Left lung (tissue), 10 donors: ENCODE measurements around the gene ZDHHC12. TPM values are rescaled to one million over a fixed set of nuclear protein-coding genes. Genes with fewer than 3 reads are reported as not detected.

Experiments used
- ATAC-seq: fragments of 200-7000 bp; cut with Tn5 transposase; one replicate; pipeline ENCODE4 v1.9.1; 2020; ENCODE audit warnings: moderate library complexity
- DNase-seq, 4 donors: peaks; one replicate each; pipeline ENCODE4 v3.0.0-alpha.2; 2013 to 2020
- H3K27ac ChIP-seq, 2 donors: fragments of 200-600 bp; sonication (generic) in 1 of 2; one replicate each; pipeline versions ENCODE4 v1.5.0 to v1.8.0; 2020 to 2021
- H3K27me3 ChIP-seq, 2 donors: fragments of 200-600 bp; sonication (generic) in 1 of 2; one replicate each; pipeline versions ENCODE4 v1.5.0 to v1.8.0; 2020 to 2021
- H3K36me3 ChIP-seq, 2 donors: fragments of 200-600 bp; sonication (generic) in 1 of 2; one replicate each; pipeline versions ENCODE4 v1.5.0 to v1.8.0; 2020 to 2021
- H3K4me1 ChIP-seq, 2 donors: fragments of 200-600 bp; one replicate each; pipeline ENCODE4 v1.8.0; 2021
- H3K4me3 ChIP-seq, 2 donors: fragments of 200-600 bp; sonication (generic) in 1 of 2; one replicate each; pipeline versions ENCODE4 v1.5.0 to v1.8.0; 2020 to 2021; ENCODE audit warnings: mild to moderate bottlenecking in 1 of 2
- H3K9me3 ChIP-seq, 2 donors: fragments of 200-600 bp; sonication (generic) in 1 of 2; one replicate each; pipeline versions ENCODE4 v1.5.0 to v1.8.0; 2020 to 2021
- CTCF ChIP-seq, 2 donors: fragments of 200-600 bp; sonication (generic) in 1 of 2; IDR thresholded peaks; one replicate each; pipeline versions ENCODE4 v1.5.0 to v1.8.0; 2021; ENCODE audit warnings: antibody characterized with exemption in 2 of 2
- intact Hi-C, 2 donors: fragments of 100-400 bp; cut with DNase I; formaldehyde crosslinking; loops; one replicate each; pipeline versions ENCODE4 v1.11.2 to v1.14.2; 2022
- polyA plus RNA-seq, 6 donors: library from polyadenylated mRNA; unstranded; fragments of 120-200 nt; gene quantifications; one replicate each; pipeline ENCODE4 v1.2.1, GENCODE V29; 2013; ENCODE audit not compliant: insufficient read length in 6 of 6
- total RNA-seq, 2 donors: library from RNA; stranded (reverse); fragmentation: NEBNext Ultra II Directional; extraction: Animal tissue kit (Norgen Biotek cat#: 25700); gene quantifications; one replicate each; pipeline ENCODE4 v1.2.1, GENCODE V29; 2021
- donor health status: DM: no; HTN: yes; CAD: no.
- donor health status: DM: no; HTN: no; CAD: no.

Gene ZDHHC12
- total and polyA plus RNA-seq, 8 donors, result 10.8 to 48.9 (median 12.0) TPM

GRCh38 chr9:128764361-128764760, 40.4 kb upstream of the ZDHHC12 start:
- Histone ChIP-seq H3K36me3 (peaks cover 0 to 7% of the 10 kb centered on the region in 2 donors), H3K9me3 (no peaks in the 10 kb centered on the region), H3K4me1 (no peaks in the 10 kb centered on the region), H3K27me3 (no peaks in the 10 kb centered on the region), H3K4me3 (no peak overlapping the region), H3K27ac (no peak overlapping the region)
- DNase-seq (peak in 1 of 4 donors; percentile 1), ATAC-seq (no peak)
- intact Hi-C loops, result no loop called here
- no peak for TF ChIP-seq CTCF (IDR thresholded peaks at IDR 0.05)

GRCh38 chr9:128762671-128763449, 38.9 kb upstream of the ZDHHC12 start:
- no peak for ATAC-seq
- DNase-seq, result no peak
- H3K27ac ChIP-seq, result no peak overlapping the region
- intact Hi-C loops, result no loop called here
- peaks cover 0 to 7% of the 10 kb centered on the region in 2 donors for H3K36me3 ChIP-seq
- TF ChIP-seq CTCF (IDR thresholded peaks at IDR 0.05), result no peak
- H3K9me3 ChIP-seq, result no peaks in the 10 kb centered on the region
- H3K27me3 ChIP-seq, result no peaks in the 10 kb centered on the region
- H3K4me3 ChIP-seq, result no peak overlapping the region
- H3K4me1 ChIP-seq, result no peaks in the 10 kb centered on the region

GRCh38 chr9:128757602-128758001, 33.7 kb upstream of the ZDHHC12 start:
- no peak for TF ChIP-seq CTCF (IDR thresholded peaks at IDR 0.05)
- Histone ChIP-seq H3K9me3 (no peaks in the 10 kb centered on the region), H3K27me3 (no peaks in the 10 kb centered on the region), H3K36me3 (peaks cover 0 to 22% of the 10 kb centered on the region in 2 donors), H3K4me3 (no peak overlapping the region), H3K4me1 (no peaks in the 10 kb centered on the region), H3K27ac (no peak overlapping the region)
- intact Hi-C loops, result no loop called here
- ATAC-seq, result no peak
- DNase-seq, result no peak

DNA sequence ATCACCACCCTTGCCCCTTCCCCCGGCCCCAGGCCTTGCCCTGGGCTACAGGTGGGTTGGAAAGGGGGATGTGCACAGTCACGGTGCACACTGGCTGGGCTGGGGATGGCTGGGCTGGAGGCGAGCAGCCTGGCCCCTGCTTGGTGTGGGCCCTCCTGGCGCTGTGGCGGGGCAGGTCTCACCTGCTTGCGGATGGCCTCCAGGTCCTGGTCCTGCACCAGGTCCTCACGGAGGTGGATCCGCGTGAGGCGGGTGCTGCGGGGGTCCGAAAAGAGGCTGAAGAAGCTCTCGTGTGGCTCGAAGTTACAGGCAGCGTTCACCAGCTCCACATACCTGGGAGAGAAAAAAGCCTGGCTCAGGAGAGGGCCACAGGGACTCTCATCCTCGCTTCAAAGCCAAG, 29.7 kb upstream of the ZDHHC12 start:
- H3K9me3 ChIP-seq, result no peaks in the 10 kb centered on the region
- no peaks in the 10 kb centered on the region for H3K27me3 ChIP-seq
- no peak for TF ChIP-seq CTCF (IDR thresholded peaks at IDR 0.05)
- H3K27ac ChIP-seq, result no peak overlapping the region
- intact Hi-C loops, result no loop called here
- DNase-seq, result no peak
- no peaks in the 10 kb centered on the region for H3K4me1 ChIP-seq
- peaks cover 0 to 49% of the 10 kb centered on the region in 2 donors for H3K36me3 ChIP-seq
- no peak for ATAC-seq
- no peak overlapping the region for H3K4me3 ChIP-seq

GRCh38 chr9:128750926-128751595, 27.1 kb upstream of the ZDHHC12 start:
- Histone ChIP-seq H3K9me3 (no peaks in the 10 kb centered on the region), H3K36me3 (peaks cover 0 to 62% of the 10 kb centered on the region in 2 donors), H3K27me3 (no peaks in the 10 kb centered on the region), H3K4me1 (no peaks in the 10 kb centered on the region), H3K27ac (no peak overlapping the region), H3K4me3 (no peak overlapping the region)
- DNase-seq, result no peak
- TF ChIP-seq CTCF (IDR thresholded peaks at IDR 0.05), result no peak
- no peak for ATAC-seq
- intact Hi-C loops, result no loop called here
